PC-9 (cell line): ENCODE data around the gene BRSK2. TPM values are rescaled to one million over a fixed set of nuclear protein-coding genes. Genes with fewer than 3 reads are reported as not detected.

Source experiments
- BruUV-seq: library from RNA; stranded (reverse); fragments of 400-500 nt; replicated peaks from 2 replicates; lab custom pipeline; 2021; lab: Mats Ljungman, UMichigan
- CTCF ChIA-PET: fragments of 300-600 bp; sonication (Branson Sonifier 250); formaldehyde crosslinking; loops from one replicate; lab custom pipeline; 2022; ENCODE audit warnings: antibody characterized with exemption; lab: Charles Lee
- POLR2A ChIA-PET: fragments of 300-600 bp; sonication (Branson Sonifier 250); formaldehyde crosslinking; loops from one replicate; lab custom pipeline; 2022; ENCODE audit warnings: antibody characterized with exemption; ENCODE audit not compliant: unreplicated experiment; lab: Charles Lee
- DNase-seq, 2 experiments: peaks; one replicate each; pipeline versions ENCODE4 v3.0.0 to v3.0.0-alpha.2; 2015 to 2022; ENCODE audit warnings: mixed read lengths in 1 of 2
- H2AFZ ChIP-seq: fragments of 200-600 bp; sonication (generic); 2 replicates; pipeline ENCODE4 v1.8.1; 2017; ENCODE audit warnings: antibody characterized with exemption
- H3F3A ChIP-seq: fragments of 200-600 bp; sonication (generic); 2 replicates; pipeline ENCODE4 v1.8.1; 2017; ENCODE audit warnings: antibody characterized with exemption, mild to moderate bottlenecking, low read depth; ENCODE audit not compliant: insufficient read depth
- H3K27ac ChIP-seq: fragments of 200-600 bp; sonication (generic); 2 replicates; pipeline ENCODE4 v1.6.1; 2016; ENCODE audit warnings: mixed run types
- H3K27me3 ChIP-seq: fragments of 200-600 bp; sonication (generic); 2 replicates; pipeline ENCODE4 v1.6.1; 2016; ENCODE audit warnings: low read depth, mixed run types; ENCODE audit not compliant: insufficient read depth
- H3K36me3 ChIP-seq: fragments of 200-600 bp; sonication (generic); 2 replicates; pipeline ENCODE4 v1.6.1; 2016; ENCODE audit warnings: low read depth, mixed run types
- H3K4me1 ChIP-seq: fragments of 200-600 bp; sonication (generic); replicated peaks from 2 replicates; pipeline ENCODE4 v1.6.1; 2016; ENCODE audit warnings: mixed run types; ENCODE audit not compliant: insufficient read depth
- H3K4me2 ChIP-seq: fragments of 200-600 bp; sonication (generic); 2 replicates; pipeline ENCODE4 v1.6.1; 2017; ENCODE audit warnings: mixed run types
- H3K4me3 ChIP-seq: fragments of 200-600 bp; sonication (generic); 2 replicates; pipeline ENCODE4 v1.6.1; 2016; ENCODE audit warnings: mixed run types
- H3K79me2 ChIP-seq: fragments of 200-600 bp; sonication (generic); 2 replicates; pipeline ENCODE4 v1.6.1; 2017; ENCODE audit warnings: low read depth, mixed run types
- H3K9me2 ChIP-seq: fragments of 200-600 bp; sonication (generic); 2 replicates; pipeline ENCODE4 v1.8.1; 2017; ENCODE audit warnings: mild to moderate bottlenecking; ENCODE audit not compliant: insufficient read depth
- H3K9me3 ChIP-seq: fragments of 200-600 bp; sonication (generic); 2 replicates; pipeline ENCODE4 v1.8.1; 2016; ENCODE audit warnings: low read depth; ENCODE audit not compliant: insufficient read depth
- H4K20me1 ChIP-seq: fragments of 200-600 bp; sonication (generic); 2 replicates; pipeline ENCODE4 v1.8.1; 2017; ENCODE audit not compliant: insufficient read depth
- EZH2 ChIP-seq: fragments of 200-600 bp; sonication (generic); IDR thresholded peaks from 2 replicates; pipeline ENCODE4 v1.8.0; 2017; ENCODE audit warnings: antibody characterized with exemption, low read depth
- intact Hi-C: fragments of 100-400 bp; cut with micrococcal nuclease; formaldehyde crosslinking; loops from one replicate; pipeline ENCODE4 v1.10.0; 2022; ENCODE audit not compliant: unreplicated experiment
- total RNA-seq: library from RNA; stranded (reverse); gene quantifications from 2 replicates; pipeline ENCODE4 v1.2.3, GENCODE V29; 2021
- TF ChIP-seq, protein P1 (sequence below): fragments of 200-600 bp; sonication (generic); conservative IDR thresholded peaks from 2 replicates; pipeline ENCODE4 v1.6.1; 2017; ENCODE audit warnings: mixed run types, antibody characterized with exemption, mild to moderate bottlenecking, moderate library complexity

BRSK2 gene
- total RNA-seq, 1 experiment from 2014 or later = 2.9 TPM

DNA sequence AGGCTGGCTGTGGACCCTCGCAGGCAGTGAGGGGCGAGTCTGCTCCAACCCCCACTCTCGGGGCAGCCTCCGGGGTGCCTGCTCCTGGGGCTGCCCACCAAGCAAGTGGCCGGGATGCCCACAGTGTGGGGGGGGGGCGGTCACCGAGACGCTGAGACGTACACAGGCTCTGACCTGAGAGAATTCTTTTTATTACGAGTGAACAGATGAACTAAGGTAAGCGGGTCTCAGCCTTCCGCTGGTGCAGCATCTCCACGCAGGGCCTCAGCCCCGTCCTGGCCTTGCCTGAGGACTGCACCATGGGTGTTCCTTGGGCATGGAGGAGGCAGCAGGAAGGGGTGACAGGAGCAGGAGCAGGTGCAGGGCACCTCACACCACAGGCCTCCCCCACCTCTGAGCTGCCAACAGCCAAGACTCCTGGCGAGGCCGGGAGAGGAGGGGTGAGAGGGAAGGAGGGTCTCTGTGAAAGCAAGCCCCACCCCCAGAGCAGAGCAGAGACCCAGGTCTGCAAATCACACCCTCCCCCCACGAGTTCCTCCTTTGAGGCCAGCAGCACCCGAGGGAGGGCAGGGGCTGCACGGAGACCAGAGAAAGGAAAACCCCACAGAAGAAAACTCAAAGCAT, 79.7 kb downstream of the BRSK2 start:
- no peak for TF ChIP-seq EZH2
- TF ChIP-seq, protein P1, sequence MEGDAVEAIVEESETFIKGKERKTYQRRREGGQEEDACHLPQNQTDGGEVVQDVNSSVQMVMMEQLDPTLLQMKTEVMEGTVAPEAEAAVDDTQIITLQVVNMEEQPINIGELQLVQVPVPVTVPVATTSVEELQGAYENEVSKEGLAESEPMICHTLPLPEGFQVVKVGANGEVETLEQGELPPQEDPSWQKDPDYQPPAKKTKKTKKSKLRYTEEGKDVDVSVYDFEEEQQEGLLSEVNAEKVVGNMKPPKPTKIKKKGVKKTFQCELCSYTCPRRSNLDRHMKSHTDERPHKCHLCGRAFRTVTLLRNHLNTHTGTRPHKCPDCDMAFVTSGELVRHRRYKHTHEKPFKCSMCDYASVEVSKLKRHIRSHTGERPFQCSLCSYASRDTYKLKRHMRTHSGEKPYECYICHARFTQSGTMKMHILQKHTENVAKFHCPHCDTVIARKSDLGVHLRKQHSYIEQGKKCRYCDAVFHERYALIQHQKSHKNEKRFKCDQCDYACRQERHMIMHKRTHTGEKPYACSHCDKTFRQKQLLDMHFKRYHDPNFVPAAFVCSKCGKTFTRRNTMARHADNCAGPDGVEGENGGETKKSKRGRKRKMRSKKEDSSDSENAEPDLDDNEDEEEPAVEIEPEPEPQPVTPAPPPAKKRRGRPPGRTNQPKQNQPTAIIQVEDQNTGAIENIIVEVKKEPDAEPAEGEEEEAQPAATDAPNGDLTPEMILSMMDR = no peak
- Histone ChIP-seq H3K36me3 (no peaks in the 10 kb centered on the region), H3K9me2 (no peaks in the 10 kb centered on the region), H3K4me2 (no peak overlapping the region), H3K27ac (no peak overlapping the region), H3K27me3 (no peaks in the 10 kb centered on the region), H3F3A (no peaks in the 10 kb centered on the region), H4K20me1 (no peaks in the 10 kb centered on the region), H3K9me3 (no peaks in the 10 kb centered on the region), H3K4me1 (no peaks in the 10 kb centered on the region), H3K4me3 (no peak overlapping the region), H2AFZ (no peak overlapping the region), H3K79me2 (no peaks in the 10 kb centered on the region)
- intact Hi-C loops = no loop called here
- no peak for DNase-seq
- ChIA-PET POLR2A (no interaction called here), CTCF (no interaction called here)
- BruUV-seq = no TSS peak

DNA sequence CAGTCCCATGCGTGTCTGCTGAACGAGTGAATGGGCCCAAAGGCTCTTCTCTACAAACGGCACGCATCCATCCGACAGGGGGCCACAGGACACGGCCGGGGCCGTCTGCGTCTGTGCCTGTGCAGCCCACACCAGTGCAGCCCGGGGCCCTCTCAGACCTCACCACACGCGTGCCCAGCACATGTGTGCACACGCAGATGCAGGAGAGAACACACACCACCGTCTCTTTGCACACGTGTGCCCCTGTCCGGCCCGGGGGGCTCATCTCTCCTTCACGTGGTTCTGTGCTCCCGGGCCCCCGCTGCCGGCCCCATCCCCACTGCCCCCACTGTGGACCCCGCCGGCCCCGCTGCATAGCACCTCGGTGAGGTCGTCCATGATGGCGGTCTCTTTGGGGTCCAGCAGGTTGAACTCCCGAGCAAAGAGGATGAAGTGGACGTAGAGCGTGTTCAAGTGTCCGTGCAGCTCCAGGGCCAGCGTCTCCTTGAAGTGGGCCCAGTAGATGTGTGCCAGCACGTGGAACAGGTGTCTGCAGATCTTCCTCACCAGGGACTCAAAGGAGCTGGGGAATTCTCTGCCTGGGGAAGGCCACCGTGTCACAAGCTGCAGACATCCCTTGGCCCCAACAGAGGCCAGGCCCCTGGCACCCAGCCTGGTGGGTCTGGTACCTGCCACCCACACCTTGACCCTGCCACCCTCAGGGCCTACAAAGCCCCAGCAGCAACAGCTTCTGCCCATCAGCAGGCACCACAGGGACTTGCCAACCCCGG, 80.4 kb downstream of the BRSK2 start:
- Histone ChIP-seq H3F3A (no peaks in the 10 kb centered on the region), H3K36me3 (no peaks in the 10 kb centered on the region), H3K9me3 (no peaks in the 10 kb centered on the region), H3K9me2 (no peaks in the 10 kb centered on the region), H3K4me3 (no peak overlapping the region), H3K27ac (no peak overlapping the region), H3K4me1 (no peaks in the 10 kb centered on the region), H3K4me2 (no peak overlapping the region), H3K27me3 (no peaks in the 10 kb centered on the region), H3K79me2 (no peaks in the 10 kb centered on the region), H4K20me1 (no peaks in the 10 kb centered on the region), H2AFZ (no peak overlapping the region)
- no TSS peak for BruUV-seq
- no peak for DNase-seq
- intact Hi-C loops = no loop called here
- TF ChIP-seq, protein P1 = no peak
- no peak for TF ChIP-seq EZH2
- POLR2A ChIA-PET = interaction anchor here (0.7 kb wide), 1 partner anchor 70 kb away, joined by 5 read pairs; no protein-coding TSS in a partner anchor
- CTCF ChIA-PET = no interaction called here

DNA sequence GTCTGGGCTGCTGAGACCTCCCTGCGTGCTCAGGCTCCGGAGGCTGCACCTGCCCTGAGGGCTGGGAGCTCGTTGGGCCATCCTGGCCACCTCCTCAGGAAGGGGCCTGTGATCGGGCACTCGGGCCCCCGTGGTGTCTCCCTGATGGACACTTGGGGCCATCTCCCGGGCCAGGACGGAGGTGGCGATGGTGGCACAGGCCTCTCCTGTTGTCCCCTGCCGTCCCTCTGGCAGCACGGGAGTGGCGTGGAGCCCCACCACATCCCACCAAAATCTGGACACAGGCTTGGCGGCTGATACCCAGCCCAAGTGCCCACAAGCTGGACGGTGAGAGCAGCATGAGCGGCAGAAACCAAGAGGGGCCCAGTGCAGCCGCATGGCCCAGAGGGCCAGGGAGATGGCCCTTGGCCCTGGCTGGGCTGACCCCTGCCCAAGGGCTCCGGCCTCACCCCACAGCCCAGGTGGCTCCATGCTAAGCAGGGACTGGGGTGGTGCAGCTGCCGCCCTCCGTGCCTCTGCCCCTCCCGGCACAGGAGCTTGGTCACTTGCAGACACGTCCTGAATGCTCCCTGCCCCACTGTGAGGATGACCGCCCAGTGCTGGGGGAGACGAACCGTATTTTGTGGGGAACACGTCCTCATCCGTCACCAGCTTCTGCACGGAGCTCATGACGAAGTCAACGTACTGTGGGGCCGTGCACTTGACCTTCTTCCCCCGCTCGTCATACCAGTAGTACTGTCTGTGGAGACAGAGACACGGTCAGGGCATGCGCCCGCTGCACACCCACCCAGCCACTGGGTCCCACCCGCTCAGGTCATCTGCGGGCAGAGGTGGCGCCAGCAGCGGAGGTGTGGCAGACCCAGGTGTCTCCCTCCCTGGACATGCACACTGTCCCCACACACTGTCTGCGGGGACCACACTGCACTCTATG, 81.2 kb downstream of the BRSK2 start:
- Histone ChIP-seq H3K27me3 (no peaks in the 10 kb centered on the region), H3K9me3 (no peaks in the 10 kb centered on the region), H3K4me1 (no peaks in the 10 kb centered on the region), H3K79me2 (no peaks in the 10 kb centered on the region), H3K27ac (no peak overlapping the region), H4K20me1 (no peaks in the 10 kb centered on the region), H3K4me3 (no peak overlapping the region), H2AFZ (no peak overlapping the region), H3K4me2 (no peak overlapping the region), H3K9me2 (no peaks in the 10 kb centered on the region), H3F3A (no peaks in the 10 kb centered on the region), H3K36me3 (no peaks in the 10 kb centered on the region)
- no TSS peak for BruUV-seq
- CTCF ChIA-PET = no interaction called here
- intact Hi-C loops = no loop called here
- no peak for DNase-seq
- POLR2A ChIA-PET = interaction anchor here (0.7 kb wide), 1 partner anchor 69 kb away, joined by 5 read pairs; no protein-coding TSS in a partner anchor
- TF ChIP-seq, protein P1 = no peak
- TF ChIP-seq EZH2 = no peak
